NCI-H2196 (cell line): ENCODE data around the gene MAP3K5.
A peak's percentile ranks its signal among the peaks of the same experiment; 100 is the strongest.

Experiments used
- DNase-seq: peaks from one replicate; lab custom pipeline; 2025; ENCODE audit not compliant: unreplicated experiment; lab: John Stamatoyannopoulos, UW

The MAP3K5 gene

GRCh38 chr6:136751991-136752390 lies 40.3 kb downstream of the MAP3K5 start:
- DNase-seq: no peak

- DNase-seq: no peak
Observed at GRCh38 chr6:136751522-136751956, 40.7 kb downstream of the MAP3K5 start.

GRCh38 chr6:136750696-136751521 lies 41.4 kb downstream of the MAP3K5 start:
- DNase-seq: no peak

GRCh38 chr6:136749359-136749997 lies 42.8 kb downstream of the MAP3K5 start:
- no peak for DNase-seq

- no peak for DNase-seq
Observed at GRCh38 chr6:136747507-136747906, 44.8 kb downstream of the MAP3K5 start.

GRCh38 chr6:136745300-136745699 lies 47.0 kb downstream of the MAP3K5 start:
- DNase-seq: no peak

GRCh38 chr6:136744889-136745288 lies 47.4 kb downstream of the MAP3K5 start:
- DNase-seq: no peak

- no peak for DNase-seq
Observed at GRCh38 chr6:136742125-136742524, 50.2 kb downstream of the MAP3K5 start.

- no peak for DNase-seq
Observed at GRCh38 chr6:136740050-136740974, 52.0 kb downstream of the MAP3K5 start.

GRCh38 chr6:136739501-136739900 lies 52.8 kb downstream of the MAP3K5 start:
- DNase-seq: no peak

GRCh38 chr6:136739071-136739470 lies 53.2 kb downstream of the MAP3K5 start:
- no peak for DNase-seq

- DNase-seq: no peak
Observed at GRCh38 chr6:136738692-136739057, 53.6 kb downstream of the MAP3K5 start.

- peak; percentile 32 for DNase-seq
Observed at GRCh38 chr6:136737871-136738691, 54.2 kb downstream of the MAP3K5 start.

GRCh38 chr6:136737374-136737844 lies 54.9 kb downstream of the MAP3K5 start:
- no peak for DNase-seq

- no peak for DNase-seq
Observed at GRCh38 chr6:136736281-136736960, 55.9 kb downstream of the MAP3K5 start.

GRCh38 chr6:136734977-136735376 lies 57.3 kb downstream of the MAP3K5 start:
- DNase-seq: no peak

- DNase-seq: no peak
Observed at GRCh38 chr6:136732889-136733288, 59.4 kb downstream of the MAP3K5 start.

GRCh38 chr6:136729832-136730231 lies 62.4 kb downstream of the MAP3K5 start:
- no peak for DNase-seq

- DNase-seq: no peak
Observed at GRCh38 chr6:136728976-136729515, 63.2 kb downstream of the MAP3K5 start.
